Panc1 (cell line): ENCODE results near the gene MOCS1.

Experiments used
- POLR2AphosphoS5 ChIP-seq: IDR thresholded peaks from 2 replicates; pipeline ENCODE4 v1.6.1; 2012; ENCODE audit warnings: mild to moderate bottlenecking, low read depth, low read length, moderate library complexity
- SIN3A ChIP-seq: IDR thresholded peaks from 2 replicates; pipeline ENCODE4 v1.6.1; 2012; ENCODE audit warnings: low read depth, mild to moderate bottlenecking, low read length, moderate library complexity, borderline replicate concordance; ENCODE audit not compliant: insufficient read depth
- TCF7L2 ChIP-seq: IDR thresholded peaks from 2 replicates; pipeline ENCODE4 v1.6.1; 2011; ENCODE audit warnings: mild to moderate bottlenecking, low read depth, low read length, inconsistent platforms
- TF ChIP-seq, protein P1 (sequence below): fragments of 450-650 bp; IDR thresholded peaks from 2 replicates; pipeline ENCODE4 v1.5.1; 2017; ENCODE audit warnings: mild to moderate bottlenecking
- TF ChIP-seq, protein P2 (sequence below), 2 experiments: IDR thresholded peaks; 2 replicates each; pipeline ENCODE4 v1.6.1; 2011 to 2012; ENCODE audit warnings: low read depth in 2 of 2, control low read depth in 1 of 2, low read length in 1 of 2, mild to moderate bottlenecking in 1 of 2, moderate library complexity in 1 of 2; ENCODE audit not compliant: insufficient read depth in 1 of 2

DNA sequence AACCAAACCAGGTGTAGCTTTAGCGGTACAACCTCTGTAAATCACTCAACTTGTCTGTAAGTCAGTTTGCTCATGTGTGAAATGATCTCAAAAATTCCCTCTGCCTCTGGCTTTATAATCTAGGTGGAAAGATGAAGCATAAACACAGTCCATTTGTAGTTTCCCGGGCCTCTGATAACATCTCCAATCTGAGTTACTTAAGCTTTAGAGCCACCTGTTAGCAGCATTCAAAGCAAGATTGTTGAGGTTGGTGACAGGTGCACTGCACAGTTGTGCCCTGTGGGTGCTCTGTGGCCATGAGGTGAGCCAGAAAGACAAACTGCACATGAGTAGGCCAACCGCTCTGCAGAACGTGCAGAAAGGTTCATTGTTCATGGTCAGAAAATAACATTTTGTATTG is 53.7 kb downstream of the MOCS1 start:
- TF ChIP-seq, protein P1, sequence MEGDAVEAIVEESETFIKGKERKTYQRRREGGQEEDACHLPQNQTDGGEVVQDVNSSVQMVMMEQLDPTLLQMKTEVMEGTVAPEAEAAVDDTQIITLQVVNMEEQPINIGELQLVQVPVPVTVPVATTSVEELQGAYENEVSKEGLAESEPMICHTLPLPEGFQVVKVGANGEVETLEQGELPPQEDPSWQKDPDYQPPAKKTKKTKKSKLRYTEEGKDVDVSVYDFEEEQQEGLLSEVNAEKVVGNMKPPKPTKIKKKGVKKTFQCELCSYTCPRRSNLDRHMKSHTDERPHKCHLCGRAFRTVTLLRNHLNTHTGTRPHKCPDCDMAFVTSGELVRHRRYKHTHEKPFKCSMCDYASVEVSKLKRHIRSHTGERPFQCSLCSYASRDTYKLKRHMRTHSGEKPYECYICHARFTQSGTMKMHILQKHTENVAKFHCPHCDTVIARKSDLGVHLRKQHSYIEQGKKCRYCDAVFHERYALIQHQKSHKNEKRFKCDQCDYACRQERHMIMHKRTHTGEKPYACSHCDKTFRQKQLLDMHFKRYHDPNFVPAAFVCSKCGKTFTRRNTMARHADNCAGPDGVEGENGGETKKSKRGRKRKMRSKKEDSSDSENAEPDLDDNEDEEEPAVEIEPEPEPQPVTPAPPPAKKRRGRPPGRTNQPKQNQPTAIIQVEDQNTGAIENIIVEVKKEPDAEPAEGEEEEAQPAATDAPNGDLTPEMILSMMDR: no peak
- TF ChIP-seq TCF7L2 (no peak), SIN3A (no peak), POLR2AphosphoS5 (no peak)
- TF ChIP-seq, protein P2, sequence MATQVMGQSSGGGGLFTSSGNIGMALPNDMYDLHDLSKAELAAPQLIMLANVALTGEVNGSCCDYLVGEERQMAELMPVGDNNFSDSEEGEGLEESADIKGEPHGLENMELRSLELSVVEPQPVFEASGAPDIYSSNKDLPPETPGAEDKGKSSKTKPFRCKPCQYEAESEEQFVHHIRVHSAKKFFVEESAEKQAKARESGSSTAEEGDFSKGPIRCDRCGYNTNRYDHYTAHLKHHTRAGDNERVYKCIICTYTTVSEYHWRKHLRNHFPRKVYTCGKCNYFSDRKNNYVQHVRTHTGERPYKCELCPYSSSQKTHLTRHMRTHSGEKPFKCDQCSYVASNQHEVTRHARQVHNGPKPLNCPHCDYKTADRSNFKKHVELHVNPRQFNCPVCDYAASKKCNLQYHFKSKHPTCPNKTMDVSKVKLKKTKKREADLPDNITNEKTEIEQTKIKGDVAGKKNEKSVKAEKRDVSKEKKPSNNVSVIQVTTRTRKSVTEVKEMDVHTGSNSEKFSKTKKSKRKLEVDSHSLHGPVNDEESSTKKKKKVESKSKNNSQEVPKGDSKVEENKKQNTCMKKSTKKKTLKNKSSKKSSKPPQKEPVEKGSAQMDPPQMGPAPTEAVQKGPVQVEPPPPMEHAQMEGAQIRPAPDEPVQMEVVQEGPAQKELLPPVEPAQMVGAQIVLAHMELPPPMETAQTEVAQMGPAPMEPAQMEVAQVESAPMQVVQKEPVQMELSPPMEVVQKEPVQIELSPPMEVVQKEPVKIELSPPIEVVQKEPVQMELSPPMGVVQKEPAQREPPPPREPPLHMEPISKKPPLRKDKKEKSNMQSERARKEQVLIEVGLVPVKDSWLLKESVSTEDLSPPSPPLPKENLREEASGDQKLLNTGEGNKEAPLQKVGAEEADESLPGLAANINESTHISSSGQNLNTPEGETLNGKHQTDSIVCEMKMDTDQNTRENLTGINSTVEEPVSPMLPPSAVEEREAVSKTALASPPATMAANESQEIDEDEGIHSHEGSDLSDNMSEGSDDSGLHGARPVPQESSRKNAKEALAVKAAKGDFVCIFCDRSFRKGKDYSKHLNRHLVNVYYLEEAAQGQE (IDR thresholded peaks at IDR 0.05; ENCODE audit: insufficient read depth in 1 of 2, low read depth in 2 of 2, low read length in 1 of 2): no peak
